GM21529 (cell line): ENCODE results near the gene SYMPK.

Source experiments
- ATAC-seq: cut with Tn5 transposase; IDR thresholded peaks from one replicate; pipeline ENCODE4 v1.9.1; 2021; ENCODE audit not compliant: unreplicated experiment

SYMPK gene

GRCh38 chr19:45768655-45768983, 94.3 kb downstream of the SYMPK start:
- ATAC-seq = no peak

- ATAC-seq = no peak
These were observed 94.9 kb downstream of the SYMPK start for GRCh38 chr19:45767881-45768654.

- no peak for ATAC-seq
These were observed 95.5 kb downstream of the SYMPK start for GRCh38 chr19:45767410-45767880.

- no peak for ATAC-seq
These were observed 96.0 kb downstream of the SYMPK start for GRCh38 chr19:45766869-45767346.

GRCh38 chr19:45766296-45766868, 96.6 kb downstream of the SYMPK start:
- ATAC-seq = no peak

- ATAC-seq = no peak
These were observed 97.1 kb downstream of the SYMPK start for GRCh38 chr19:45765702-45766295.
